ENCODE data around the gene C2orf76.

C2orf76 gene

DNA sequence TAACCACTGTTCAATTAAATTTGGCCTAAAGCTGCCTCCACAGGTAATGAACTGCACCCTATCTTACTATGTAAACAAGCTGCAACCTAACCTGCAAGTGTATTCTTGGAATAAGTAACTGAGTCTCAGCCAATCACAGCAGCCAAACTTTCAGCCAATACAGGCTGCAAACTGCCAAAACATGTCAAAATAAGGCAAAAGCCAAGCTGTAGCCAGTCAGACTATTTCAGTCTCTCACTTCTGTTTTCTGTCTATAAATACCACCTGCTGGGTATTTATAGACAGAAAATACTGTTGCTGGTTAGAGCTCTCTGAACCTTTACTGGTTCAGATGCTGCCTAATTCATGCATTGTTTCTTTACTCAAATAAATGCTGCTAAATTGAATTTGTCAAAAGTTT is 14.3 kb downstream of the C2orf76 start:
- no peak for TF ChIP-seq CTCF (conservative IDR thresholded peaks at IDR 0.05; ENCODE audit: low read depth, low read length)
- H3K4me3 ChIP-seq (ENCODE audit: low read length), result no peak overlapping the region
- DNase-seq (ENCODE audit: low read depth), result no peak

DNA sequence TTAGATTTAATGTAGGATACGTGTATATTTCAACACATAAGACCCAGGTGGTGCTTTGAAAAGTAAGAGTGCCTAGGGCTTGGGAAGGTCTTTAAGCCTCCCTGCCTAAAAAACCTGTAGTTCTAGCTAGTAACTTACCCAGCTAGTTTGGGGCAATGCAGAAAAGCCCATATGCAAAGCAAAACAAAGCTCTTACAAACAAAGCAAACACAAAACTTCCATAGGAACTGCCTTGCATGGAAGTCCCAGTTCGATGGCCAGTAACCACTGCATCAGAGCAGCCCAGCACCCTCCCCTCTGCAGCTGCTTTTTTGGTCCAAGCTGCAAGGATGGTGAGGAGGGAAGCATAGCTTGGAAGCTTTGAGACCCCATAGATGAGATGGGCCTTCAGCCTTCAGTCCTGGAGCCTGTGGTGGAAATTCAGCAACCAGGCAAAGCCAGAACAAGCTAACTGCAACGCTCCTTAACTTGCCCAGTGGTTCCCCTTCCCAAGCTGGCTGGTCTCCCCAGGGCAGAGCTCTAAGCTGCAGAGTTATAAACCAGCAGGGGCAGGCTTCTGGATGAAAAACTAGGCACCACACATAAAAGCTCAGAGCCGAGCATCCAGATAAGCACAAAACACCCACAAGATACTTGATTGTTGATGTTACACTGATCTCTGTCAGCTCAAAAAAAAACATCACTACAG is 16.2 kb downstream of the C2orf76 start:
- peak; percentile 44 for TF ChIP-seq CTCF (conservative IDR thresholded peaks at IDR 0.05; ENCODE audit: low read depth, low read length)
- DNase-seq (ENCODE audit: low read depth), result no peak
- no peak overlapping the region for H3K4me3 ChIP-seq (ENCODE audit: low read length)

DNA sequence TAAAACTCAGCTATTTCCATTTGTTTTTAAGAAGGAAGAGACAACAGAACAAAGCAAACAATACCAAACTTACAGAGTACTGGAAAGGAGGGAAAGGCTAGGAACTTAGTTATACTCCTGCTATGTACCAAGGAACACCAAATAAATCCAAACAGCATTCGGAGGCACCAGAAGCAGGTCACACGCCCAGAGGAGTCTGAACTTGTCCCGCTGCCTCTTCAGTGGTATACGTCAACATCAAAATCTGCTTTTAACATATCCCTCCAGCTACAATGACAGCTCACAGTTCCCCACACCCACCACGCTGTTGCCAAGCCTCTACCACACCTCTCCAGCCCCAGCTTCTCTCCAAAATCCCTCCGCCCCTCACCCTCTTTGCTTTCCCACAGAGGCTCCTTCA is 17.3 kb downstream of the C2orf76 start:
- TF ChIP-seq CTCF (conservative IDR thresholded peaks at IDR 0.05; ENCODE audit: low read depth, low read length), result no peak
- no peak for DNase-seq (ENCODE audit: low read depth)
- no peak overlapping the region for H3K4me3 ChIP-seq (ENCODE audit: low read length)

DNA sequence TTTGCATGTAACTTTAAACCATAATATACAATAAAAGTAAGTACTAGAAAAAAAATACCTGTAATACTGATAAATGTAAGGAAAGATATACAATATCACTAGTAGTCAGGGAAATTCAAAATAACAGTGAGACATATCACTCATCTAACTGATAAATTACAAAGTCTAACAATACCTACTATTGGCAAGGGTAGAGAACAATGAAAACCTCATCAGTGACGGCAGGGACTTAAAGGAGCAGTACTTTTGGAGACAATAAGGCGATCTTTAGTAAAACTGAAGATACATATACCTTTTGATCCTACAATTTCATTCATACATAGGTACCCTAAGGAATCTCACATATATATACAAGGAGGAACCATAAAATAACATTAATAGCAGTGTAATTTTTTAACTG is 24.9 kb downstream of the C2orf76 start:
- TF ChIP-seq CTCF (conservative IDR thresholded peaks at IDR 0.05; ENCODE audit: low read depth, low read length), result no peak

DNA sequence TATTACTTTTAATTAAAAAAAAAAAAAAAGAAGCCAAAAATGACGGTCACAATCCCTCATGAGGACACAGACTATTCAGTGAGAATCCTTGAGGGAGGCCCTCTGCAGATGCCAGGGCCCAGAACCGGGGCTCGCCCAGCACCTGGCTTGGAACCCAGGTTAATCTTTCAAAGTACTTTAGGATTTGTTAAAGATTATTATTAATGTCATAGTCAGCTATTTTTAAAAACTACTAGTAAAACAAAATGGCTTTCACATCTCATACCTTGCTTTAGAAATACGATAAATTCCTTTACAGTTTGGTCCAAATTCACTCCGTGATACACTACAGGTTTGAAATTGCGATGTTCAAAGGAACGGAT is 27.1 kb downstream of the C2orf76 start:
- no peak for TF ChIP-seq CTCF (conservative IDR thresholded peaks at IDR 0.05; ENCODE audit: low read depth, low read length)

More for the DNA sequence above, 24.9 kb downstream of the C2orf76 start:
- H3K4me3 ChIP-seq (ENCODE audit: low read length), result no peak overlapping the region
- no peak for DNase-seq (ENCODE audit: low read depth)

DNA sequence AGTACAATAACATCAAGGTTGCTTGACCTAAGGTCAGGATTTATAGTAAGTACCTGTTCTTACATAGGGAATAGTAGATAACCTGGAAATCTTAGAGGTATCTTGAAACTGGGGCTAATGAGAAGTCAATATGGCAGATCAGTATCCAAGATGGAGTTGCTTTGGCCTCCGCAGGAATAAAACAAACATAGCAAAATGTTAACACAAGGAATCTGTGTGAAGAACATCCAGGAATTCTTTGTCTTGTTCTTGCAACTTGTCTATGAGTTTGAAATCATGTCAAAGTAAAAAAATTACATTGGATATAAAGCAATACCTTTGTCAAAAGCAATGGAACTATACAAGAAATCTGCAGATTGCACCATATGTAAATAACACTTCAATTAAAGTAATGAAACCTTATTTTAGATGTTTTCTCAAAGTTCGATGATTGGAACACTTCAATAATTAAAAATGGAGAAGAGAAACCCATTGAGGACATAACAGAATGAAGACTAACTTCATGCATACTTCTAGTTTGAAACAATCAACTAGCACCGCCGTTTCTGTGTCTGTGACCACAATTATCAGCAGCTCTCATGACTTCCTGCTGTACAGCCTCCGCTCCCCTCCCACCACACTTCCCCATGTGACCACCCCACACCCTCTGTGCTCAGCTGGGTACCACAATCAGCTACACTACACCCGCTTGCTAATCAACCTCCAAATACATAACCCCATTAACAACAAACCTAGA is 27.6 kb downstream of the C2orf76 start:
- no peak for TF ChIP-seq CTCF (conservative IDR thresholded peaks at IDR 0.05; ENCODE audit: low read depth, low read length)
- no peak overlapping the region for H3K4me3 ChIP-seq (ENCODE audit: low read length)
- DNase-seq (ENCODE audit: low read depth), result no peak

More for the DNA sequence above, 27.1 kb downstream of the C2orf76 start:
- H3K4me3 ChIP-seq (ENCODE audit: low read length), result no peak overlapping the region
- no peak for DNase-seq (ENCODE audit: low read depth)

DNA sequence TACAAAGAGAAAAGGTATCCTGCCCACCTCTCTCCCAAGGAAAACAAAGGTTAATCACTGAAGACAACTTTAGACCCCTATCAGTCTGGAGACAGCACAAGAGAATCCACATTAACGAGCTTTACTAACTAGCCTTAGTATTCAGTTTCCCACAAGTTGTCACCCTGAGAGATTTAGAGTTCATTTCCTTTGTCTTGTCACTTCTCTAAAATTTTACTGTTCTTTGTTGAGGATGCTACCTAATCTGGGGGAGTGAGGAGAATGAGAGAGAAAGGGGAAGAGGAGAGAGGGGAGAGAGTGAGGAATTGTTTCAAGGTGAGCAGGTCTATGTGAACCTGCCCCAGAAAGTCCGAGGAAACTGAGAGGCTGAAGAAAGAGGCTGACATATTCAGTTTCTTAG is 28.4 kb downstream of the C2orf76 start:
- no peak overlapping the region for H3K4me3 ChIP-seq (ENCODE audit: low read length)
- no peak for TF ChIP-seq CTCF (conservative IDR thresholded peaks at IDR 0.05; ENCODE audit: low read depth, low read length)

More for the DNA sequence above, 28.4 kb downstream of the C2orf76 start:
- no peak for DNase-seq (ENCODE audit: low read depth)
